ENCODE results near the gene CEMIP. TPM values are rescaled to one million over a fixed set of nuclear protein-coding genes. Genes with fewer than 3 reads are reported as not detected.

Gene CEMIP
- total and polyA plus RNA-seq, 2 of the 8 experiments (the other 6 are each of a cell fraction or from before 2014, with no cell fraction given), result 0.11 to 0.60 TPM

- TF ChIP-seq E2F6 (IDR thresholded peaks at IDR 0.05) (no peak), NANOG (IDR thresholded peaks at IDR 0.05; ENCODE audit: insufficient read depth, low read depth, low read length, poor library complexity, severe bottlenecking) (no peak)
- TF ChIP-seq, protein P1, sequence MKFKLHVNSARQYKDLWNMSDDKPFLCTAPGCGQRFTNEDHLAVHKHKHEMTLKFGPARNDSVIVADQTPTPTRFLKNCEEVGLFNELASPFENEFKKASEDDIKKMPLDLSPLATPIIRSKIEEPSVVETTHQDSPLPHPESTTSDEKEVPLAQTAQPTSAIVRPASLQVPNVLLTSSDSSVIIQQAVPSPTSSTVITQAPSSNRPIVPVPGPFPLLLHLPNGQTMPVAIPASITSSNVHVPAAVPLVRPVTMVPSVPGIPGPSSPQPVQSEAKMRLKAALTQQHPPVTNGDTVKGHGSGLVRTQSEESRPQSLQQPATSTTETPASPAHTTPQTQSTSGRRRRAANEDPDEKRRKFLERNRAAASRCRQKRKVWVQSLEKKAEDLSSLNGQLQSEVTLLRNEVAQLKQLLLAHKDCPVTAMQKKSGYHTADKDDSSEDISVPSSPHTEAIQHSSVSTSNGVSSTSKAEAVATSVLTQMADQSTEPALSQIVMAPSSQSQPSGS (IDR thresholded peaks at IDR 0.05; ENCODE audit: low read length), result no peak
These were observed 48.8 kb upstream of the CEMIP start (continued) for GRCh38 chr15:80730387-80730786.
